PC-9 (cell line): Measurements from ENCODE around the gene ARHGAP8. TPM values are rescaled to one million over a fixed set of nuclear protein-coding genes. Genes with fewer than 3 reads are reported as not detected.
"Not testable (repeated sequence)": the region's sequence is repeated elsewhere in the genome, so short reads cannot be mapped to it uniquely, and the experiment has no call there.

Experiments
- BruUV-seq: library from RNA; stranded (reverse); fragments of 400-500 nt; replicated peaks from 2 replicates; lab custom pipeline; 2021; lab: Mats Ljungman, UMichigan
- CTCF ChIA-PET: fragments of 300-600 bp; sonication (Branson Sonifier 250); formaldehyde crosslinking; loops from one replicate; lab custom pipeline; 2022; ENCODE audit warnings: antibody characterized with exemption; lab: Charles Lee
- POLR2A ChIA-PET: fragments of 300-600 bp; sonication (Branson Sonifier 250); formaldehyde crosslinking; loops from one replicate; lab custom pipeline; 2022; ENCODE audit warnings: antibody characterized with exemption; ENCODE audit not compliant: unreplicated experiment; lab: Charles Lee
- DNase-seq, 2 experiments: peaks; one replicate each; pipeline versions ENCODE4 v3.0.0 to v3.0.0-alpha.2; 2015 to 2022; ENCODE audit warnings: mixed read lengths in 1 of 2
- H2AFZ ChIP-seq: fragments of 200-600 bp; sonication (generic); 2 replicates; pipeline ENCODE4 v1.8.1; 2017; ENCODE audit warnings: antibody characterized with exemption
- H3F3A ChIP-seq: fragments of 200-600 bp; sonication (generic); 2 replicates; pipeline ENCODE4 v1.8.1; 2017; ENCODE audit warnings: antibody characterized with exemption, mild to moderate bottlenecking, low read depth; ENCODE audit not compliant: insufficient read depth
- H3K27ac ChIP-seq: fragments of 200-600 bp; sonication (generic); 2 replicates; pipeline ENCODE4 v1.6.1; 2016; ENCODE audit warnings: mixed run types
- H3K27me3 ChIP-seq: fragments of 200-600 bp; sonication (generic); 2 replicates; pipeline ENCODE4 v1.6.1; 2016; ENCODE audit warnings: low read depth, mixed run types; ENCODE audit not compliant: insufficient read depth
- H3K36me3 ChIP-seq: fragments of 200-600 bp; sonication (generic); 2 replicates; pipeline ENCODE4 v1.6.1; 2016; ENCODE audit warnings: low read depth, mixed run types
- H3K4me1 ChIP-seq: fragments of 200-600 bp; sonication (generic); replicated peaks from 2 replicates; pipeline ENCODE4 v1.6.1; 2016; ENCODE audit warnings: mixed run types; ENCODE audit not compliant: insufficient read depth
- H3K4me2 ChIP-seq: fragments of 200-600 bp; sonication (generic); 2 replicates; pipeline ENCODE4 v1.6.1; 2017; ENCODE audit warnings: mixed run types
- H3K4me3 ChIP-seq: fragments of 200-600 bp; sonication (generic); 2 replicates; pipeline ENCODE4 v1.6.1; 2016; ENCODE audit warnings: mixed run types
- H3K79me2 ChIP-seq: fragments of 200-600 bp; sonication (generic); 2 replicates; pipeline ENCODE4 v1.6.1; 2017; ENCODE audit warnings: low read depth, mixed run types
- H3K9me2 ChIP-seq: fragments of 200-600 bp; sonication (generic); 2 replicates; pipeline ENCODE4 v1.8.1; 2017; ENCODE audit warnings: mild to moderate bottlenecking; ENCODE audit not compliant: insufficient read depth
- H3K9me3 ChIP-seq: fragments of 200-600 bp; sonication (generic); 2 replicates; pipeline ENCODE4 v1.8.1; 2016; ENCODE audit warnings: low read depth; ENCODE audit not compliant: insufficient read depth
- H4K20me1 ChIP-seq: fragments of 200-600 bp; sonication (generic); 2 replicates; pipeline ENCODE4 v1.8.1; 2017; ENCODE audit not compliant: insufficient read depth
- EZH2 ChIP-seq: fragments of 200-600 bp; sonication (generic); IDR thresholded peaks from 2 replicates; pipeline ENCODE4 v1.8.0; 2017; ENCODE audit warnings: antibody characterized with exemption, low read depth
- intact Hi-C: fragments of 100-400 bp; cut with micrococcal nuclease; formaldehyde crosslinking; loops from one replicate; pipeline ENCODE4 v1.10.0; 2022; ENCODE audit not compliant: unreplicated experiment
- total RNA-seq: library from RNA; stranded (reverse); gene quantifications from 2 replicates; pipeline ENCODE4 v1.2.3, GENCODE V29; 2021
- TF ChIP-seq, protein P1 (sequence below): fragments of 200-600 bp; sonication (generic); conservative IDR thresholded peaks from 2 replicates; pipeline ENCODE4 v1.6.1; 2017; ENCODE audit warnings: mixed run types, antibody characterized with exemption, mild to moderate bottlenecking, moderate library complexity

Gene ARHGAP8
- total RNA-seq, 1 experiment from 2014 or later = 114 TPM

DNA sequence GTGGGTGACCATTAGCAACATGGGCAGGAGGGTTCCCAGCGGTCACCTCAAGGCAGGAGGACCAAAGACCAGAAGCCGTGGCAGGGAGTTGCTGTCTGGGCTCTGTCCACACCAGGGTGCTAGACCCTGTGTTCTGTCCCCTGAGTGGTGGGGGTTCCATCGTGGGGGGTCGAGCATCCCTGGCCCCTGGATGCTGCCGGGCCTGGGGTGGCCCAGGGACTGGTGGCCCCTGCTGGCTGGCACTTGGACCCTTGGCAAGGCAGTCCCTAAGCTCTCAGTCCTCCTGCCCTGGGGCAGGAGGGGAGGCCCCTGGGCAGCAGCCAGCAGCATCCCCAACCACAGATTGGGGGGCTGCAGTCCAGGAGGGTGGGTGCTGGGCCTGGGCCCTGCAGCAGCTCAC lies 13.4 kb upstream of the ARHGAP8 start:
- ChIA-PET CTCF (interaction anchor here (0.5 kb wide), 1 partner anchor 534 kb away, joined by 7 read pairs; no protein-coding TSS in a partner anchor), POLR2A (no interaction called here)
- H3K9me2 ChIP-seq = no peaks in the 10 kb centered on the region
- peak overlapping the region; percentile 53 for H3K4me2 ChIP-seq
- no peak overlapping the region for H3K4me3 ChIP-seq
- no peaks in the 10 kb centered on the region for H3K9me3 ChIP-seq
- intact Hi-C loops = loop anchor here (5.0 kb wide), 1 partner anchor 43 kb away; no protein-coding TSS in a partner anchor
- no peaks in the 10 kb centered on the region for H3K27me3 ChIP-seq
- no peak for DNase-seq
- peak overlapping the region; percentile 77 for H3K27ac ChIP-seq
- no peak for TF ChIP-seq EZH2
- TF ChIP-seq, protein P1, sequence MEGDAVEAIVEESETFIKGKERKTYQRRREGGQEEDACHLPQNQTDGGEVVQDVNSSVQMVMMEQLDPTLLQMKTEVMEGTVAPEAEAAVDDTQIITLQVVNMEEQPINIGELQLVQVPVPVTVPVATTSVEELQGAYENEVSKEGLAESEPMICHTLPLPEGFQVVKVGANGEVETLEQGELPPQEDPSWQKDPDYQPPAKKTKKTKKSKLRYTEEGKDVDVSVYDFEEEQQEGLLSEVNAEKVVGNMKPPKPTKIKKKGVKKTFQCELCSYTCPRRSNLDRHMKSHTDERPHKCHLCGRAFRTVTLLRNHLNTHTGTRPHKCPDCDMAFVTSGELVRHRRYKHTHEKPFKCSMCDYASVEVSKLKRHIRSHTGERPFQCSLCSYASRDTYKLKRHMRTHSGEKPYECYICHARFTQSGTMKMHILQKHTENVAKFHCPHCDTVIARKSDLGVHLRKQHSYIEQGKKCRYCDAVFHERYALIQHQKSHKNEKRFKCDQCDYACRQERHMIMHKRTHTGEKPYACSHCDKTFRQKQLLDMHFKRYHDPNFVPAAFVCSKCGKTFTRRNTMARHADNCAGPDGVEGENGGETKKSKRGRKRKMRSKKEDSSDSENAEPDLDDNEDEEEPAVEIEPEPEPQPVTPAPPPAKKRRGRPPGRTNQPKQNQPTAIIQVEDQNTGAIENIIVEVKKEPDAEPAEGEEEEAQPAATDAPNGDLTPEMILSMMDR = no peak
- no TSS peak for BruUV-seq
- no peaks in the 10 kb centered on the region for H4K20me1 ChIP-seq
- H3K79me2 ChIP-seq = no peaks in the 10 kb centered on the region
- peaks cover 25% of the 10 kb centered on the region for H3K4me1 ChIP-seq
- no peak overlapping the region for H2AFZ ChIP-seq
- H3K36me3 ChIP-seq = no peaks in the 10 kb centered on the region
- peaks cover 13% of the 10 kb centered on the region; the same call in 1 of the 2 replicates for H3F3A ChIP-seq

DNA sequence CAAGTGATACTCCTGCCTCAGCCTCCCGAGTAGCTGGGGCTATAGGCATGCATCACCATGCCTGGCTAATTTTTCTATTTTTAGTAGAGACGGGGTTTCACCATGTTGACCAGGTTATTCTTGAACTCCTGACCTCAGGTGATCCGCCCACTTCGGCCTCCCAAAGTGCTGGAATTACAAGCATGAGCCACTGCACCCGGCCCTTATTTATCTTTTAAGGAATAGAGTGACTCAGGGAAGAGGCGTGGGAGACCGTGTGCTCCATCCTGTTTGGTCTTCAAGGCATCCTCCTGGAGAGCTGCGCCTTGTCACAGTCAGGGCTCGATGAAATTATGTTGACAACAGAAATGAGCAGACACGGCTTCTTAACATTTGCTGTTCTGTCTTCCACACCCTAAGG lies 12.7 kb upstream of the ARHGAP8 start:
- POLR2A ChIA-PET = interaction anchor here (0.6 kb wide), 1 partner anchor 16 kb away, joined by 3 read pairs; no protein-coding TSS in a partner anchor
- BruUV-seq, CTCF ChIA-PET, H3K9me2 ChIP-seq, H4K20me1 ChIP-seq, H3K36me3 ChIP-seq, H3K9me3 ChIP-seq, H3K4me3 ChIP-seq, H2AFZ ChIP-seq, H3K27me3 ChIP-seq, H3K79me2 ChIP-seq: not testable (repeated sequence)
- DNase-seq = peak; percentile 68 to 93
- intact Hi-C loops = loop anchor here (5.0 kb wide), 1 partner anchor 43 kb away; no protein-coding TSS in a partner anchor
- H3F3A ChIP-seq = peaks cover 13% of the 10 kb centered on the region; the same call in 1 of the 2 replicates
- H3K4me2 ChIP-seq = peak overlapping the region; percentile 53
- H3K4me1 ChIP-seq = peaks cover 25% of the 10 kb centered on the region
- H3K27ac ChIP-seq = peak overlapping the region; percentile 77

DNA sequence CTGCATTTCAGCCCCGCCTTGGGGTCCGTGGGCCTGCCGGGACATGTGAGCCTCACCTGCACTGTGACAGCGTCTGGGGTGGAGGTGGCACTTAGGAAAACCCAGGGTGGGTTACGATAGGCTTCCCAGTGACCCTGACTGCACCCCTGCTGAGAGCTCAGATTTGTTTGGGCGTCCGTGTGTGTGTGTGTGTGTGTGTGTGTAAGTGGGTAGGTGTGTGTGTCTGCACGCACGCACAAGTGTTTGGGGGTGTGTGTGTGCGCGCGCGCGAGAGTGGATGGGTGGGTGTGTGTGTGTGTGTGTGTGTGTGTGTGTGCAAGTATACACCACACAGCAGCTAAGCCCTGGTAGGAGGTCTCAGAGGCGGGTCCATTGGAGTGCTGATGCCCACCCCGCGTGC lies 12.1 kb upstream of the ARHGAP8 start:
- peaks cover 13% of the 10 kb centered on the region; the same call in 1 of the 2 replicates for H3F3A ChIP-seq
- POLR2A ChIA-PET = interaction anchor here (0.6 kb wide), 1 partner anchor 15 kb away, joined by 3 read pairs; no protein-coding TSS in a partner anchor
- peak overlapping the region; percentile 53 for H3K4me2 ChIP-seq
- peak overlapping the region; percentile 47; the same call in 1 of the 2 replicates for H3K27ac ChIP-seq
- no peaks in the 10 kb centered on the region for H3K9me2 ChIP-seq
- H3K36me3 ChIP-seq = no peaks in the 10 kb centered on the region
- TF ChIP-seq EZH2 = no peak
- TF ChIP-seq, protein P1 = no peak
- H3K9me3 ChIP-seq = no peaks in the 10 kb centered on the region
- no TSS peak for BruUV-seq
- intact Hi-C loops = no loop called here
- H3K79me2 ChIP-seq = no peaks in the 10 kb centered on the region
- CTCF ChIA-PET = no interaction called here
- no peak overlapping the region for H2AFZ ChIP-seq
- H3K27me3 ChIP-seq = no peaks in the 10 kb centered on the region
- no peaks in the 10 kb centered on the region for H4K20me1 ChIP-seq
- DNase-seq = no peak
- H3K4me1 ChIP-seq = peaks cover 25% of the 10 kb centered on the region
- no peak overlapping the region for H3K4me3 ChIP-seq
